HG03442 (cell line): ENCODE data around the gene TGOLN2.

Experiments used
- ATAC-seq: cut with Tn5 transposase; IDR thresholded peaks from one replicate; pipeline ENCODE4 v1.9.1; 2021; ENCODE audit warnings: mild to moderate bottlenecking, moderate library complexity; ENCODE audit not compliant: unreplicated experiment

Gene TGOLN2

GRCh38 chr2:85309699-85310321, 18.0 kb downstream of the TGOLN2 start:
- no peak for ATAC-seq

GRCh38 chr2:85308896-85309555, 18.8 kb downstream of the TGOLN2 start:
- ATAC-seq: no peak

DNA sequence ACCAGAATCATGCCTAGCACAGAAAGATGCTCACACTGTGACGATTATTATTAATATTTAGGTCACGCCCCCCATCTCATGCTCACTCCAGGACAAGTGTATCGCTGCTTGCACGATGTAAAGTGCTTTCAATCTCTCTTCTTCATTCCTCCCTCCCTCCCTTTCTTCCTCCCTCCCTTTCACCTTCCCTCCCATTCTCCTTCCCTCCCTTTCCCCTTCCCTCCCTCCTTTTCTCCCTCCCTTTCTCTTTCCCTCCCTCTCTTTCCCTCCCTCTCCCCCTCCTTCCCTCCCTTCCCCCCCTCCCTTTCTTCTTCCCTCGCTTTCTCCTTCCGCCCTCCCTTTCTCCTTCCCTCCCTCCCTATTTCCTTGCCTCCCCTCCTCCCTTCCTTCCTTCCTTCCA, 19.6 kb downstream of the TGOLN2 start:
- ATAC-seq: no peak

DNA sequence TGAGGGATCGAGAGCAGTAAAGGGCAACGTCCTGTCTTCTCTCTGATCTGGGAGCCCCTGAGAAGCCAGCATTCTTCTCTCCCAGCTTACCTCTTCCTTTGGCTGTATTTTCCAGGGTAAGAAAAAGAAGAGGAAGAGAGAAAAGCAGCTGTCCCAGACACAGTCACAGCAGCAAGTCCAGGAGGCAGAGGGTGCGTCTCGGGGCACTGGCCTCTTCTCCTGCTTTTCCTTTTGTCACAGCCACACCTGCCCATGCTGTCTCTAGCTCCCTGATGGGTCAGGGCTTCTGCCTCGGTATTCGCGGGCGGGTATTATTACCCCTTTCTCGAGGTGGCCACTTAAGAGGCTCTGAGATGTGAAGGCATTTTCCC, 20.3 kb downstream of the TGOLN2 start:
- no peak for ATAC-seq

- no peak for ATAC-seq
Observed at GRCh38 chr2:85303780-85304531, 23.8 kb downstream of the TGOLN2 start.

DNA sequence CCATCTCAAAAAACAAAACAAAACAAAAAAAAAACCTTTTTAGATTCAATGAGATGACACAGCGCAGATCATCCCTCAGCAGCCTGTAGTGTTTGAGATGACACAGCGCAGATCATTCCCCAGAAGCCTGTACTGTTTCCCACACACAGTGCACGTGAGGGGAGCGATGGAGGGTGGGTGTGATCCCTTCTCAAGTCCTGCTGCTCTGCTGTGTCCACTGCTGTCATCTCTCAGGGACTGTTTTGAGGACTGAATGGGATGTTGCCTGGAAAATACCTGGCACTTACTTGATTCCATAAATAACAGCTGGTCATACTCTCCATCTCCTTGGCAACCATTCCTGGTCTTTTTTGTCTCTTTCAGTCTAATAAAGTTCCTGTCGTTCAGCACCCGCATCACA, 25.7 kb downstream of the TGOLN2 start:
- ATAC-seq: no peak

- no peak for ATAC-seq
Observed at GRCh38 chr2:85291425-85292023, 36.3 kb downstream of the TGOLN2 start.

GRCh38 chr2:85288244-85288725, 39.5 kb downstream of the TGOLN2 start:
- no peak for ATAC-seq

DNA sequence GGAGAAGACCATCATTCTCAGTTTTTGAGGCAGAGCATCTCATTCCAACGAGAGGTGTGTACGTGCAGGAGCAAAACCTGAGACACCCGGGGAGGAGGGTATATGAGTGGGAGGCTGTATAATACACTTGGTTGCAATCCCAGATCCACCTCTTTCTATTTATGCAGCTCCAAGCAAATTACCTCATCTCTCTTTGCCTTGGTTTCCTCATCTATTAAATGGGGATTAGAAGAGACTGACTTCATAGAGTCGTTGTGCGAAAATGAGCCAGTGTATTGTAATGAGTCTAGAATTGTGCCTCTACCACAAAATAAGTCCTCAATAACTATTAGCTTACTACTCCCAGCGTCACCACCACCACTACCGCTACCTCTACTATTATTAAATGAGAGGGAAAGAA, 40.1 kb downstream of the TGOLN2 start:
- ATAC-seq: no peak

GRCh38 chr2:85286918-85287317, 40.9 kb downstream of the TGOLN2 start:
- no peak for ATAC-seq

- no peak for ATAC-seq
Observed at GRCh38 chr2:85283641-85284040, 44.1 kb downstream of the TGOLN2 start.

DNA sequence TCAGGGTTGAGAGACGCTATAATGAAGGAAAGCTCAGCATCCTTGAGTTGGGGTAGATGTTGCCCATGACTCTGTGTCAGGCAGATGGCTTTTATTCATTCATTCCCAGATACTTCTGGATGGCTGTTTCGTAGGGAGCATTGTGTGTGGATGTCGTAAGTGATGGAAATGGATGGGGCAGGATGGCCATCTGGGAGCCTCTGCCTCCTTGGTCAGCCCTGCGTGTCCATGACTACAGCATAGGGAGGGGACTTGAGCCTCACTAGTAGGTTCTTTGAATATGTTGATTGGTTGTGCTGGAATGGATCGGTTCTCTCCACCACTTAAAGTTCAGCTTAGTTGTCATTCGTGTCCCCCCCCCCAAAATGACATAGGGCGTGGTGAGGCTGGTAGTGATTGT, 44.9 kb downstream of the TGOLN2 start:
- no peak for ATAC-seq

- ATAC-seq: no peak
Observed at GRCh38 chr2:85281553-85281952, 46.2 kb downstream of the TGOLN2 start.

- no peak for ATAC-seq
Observed at GRCh38 chr2:85278361-85278760, 49.4 kb downstream of the TGOLN2 start.

GRCh38 chr2:85277416-85278158, 50.2 kb downstream of the TGOLN2 start:
- no peak for ATAC-seq

DNA sequence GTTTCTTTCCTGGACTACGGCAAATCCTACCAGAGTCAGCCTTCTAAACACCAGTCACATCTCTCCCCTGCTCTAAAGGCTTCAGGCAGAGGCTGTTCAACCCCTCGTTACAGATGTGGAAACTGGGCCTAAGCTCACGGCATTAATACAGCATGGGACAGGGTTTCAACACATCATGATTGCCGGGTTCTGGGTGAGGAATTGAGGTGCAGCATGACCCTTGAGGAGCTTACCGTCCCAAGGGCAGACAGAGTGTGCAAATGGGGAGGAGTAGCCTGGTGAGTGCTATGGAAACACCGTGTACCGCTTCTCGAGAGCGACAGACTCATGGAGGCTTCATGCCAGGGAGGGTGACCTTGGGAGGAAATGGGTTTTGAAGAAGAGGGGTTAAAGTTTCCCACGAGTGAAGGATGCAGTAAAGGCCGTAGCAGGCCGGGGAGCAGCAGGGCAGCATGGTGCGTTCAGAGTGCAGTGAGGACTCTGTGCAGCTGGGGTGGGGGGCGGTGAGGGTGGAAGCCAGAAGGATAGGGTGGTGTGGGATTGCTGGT, 51.1 kb downstream of the TGOLN2 start:
- no peak for ATAC-seq

DNA sequence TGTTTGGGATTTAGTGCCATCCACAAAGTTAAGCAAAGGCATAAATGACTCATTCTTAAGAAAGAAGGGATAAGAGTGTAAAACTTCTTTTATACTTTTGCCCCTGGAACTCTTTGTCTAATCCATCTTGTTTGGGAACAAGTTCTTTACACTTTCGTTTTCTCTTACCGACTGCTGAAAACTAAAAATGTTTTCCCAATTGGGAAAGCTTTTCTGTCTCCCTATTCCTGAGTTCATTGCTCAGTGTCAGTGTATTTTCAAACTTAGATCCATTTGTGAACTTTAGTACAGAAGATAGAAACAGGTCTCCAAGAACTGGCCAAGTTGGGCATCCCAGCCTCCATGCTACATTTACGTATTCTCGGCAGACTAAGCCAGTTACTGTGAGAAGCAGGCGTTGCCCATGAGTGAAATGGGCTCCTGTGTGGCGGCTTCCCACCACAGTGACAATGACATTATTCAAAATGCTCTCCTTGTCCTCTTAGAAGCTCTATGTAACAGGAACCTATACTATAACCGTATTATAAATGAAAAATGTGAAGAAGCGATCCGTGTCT, 51.7 kb downstream of the TGOLN2 start:
- no peak for ATAC-seq

DNA sequence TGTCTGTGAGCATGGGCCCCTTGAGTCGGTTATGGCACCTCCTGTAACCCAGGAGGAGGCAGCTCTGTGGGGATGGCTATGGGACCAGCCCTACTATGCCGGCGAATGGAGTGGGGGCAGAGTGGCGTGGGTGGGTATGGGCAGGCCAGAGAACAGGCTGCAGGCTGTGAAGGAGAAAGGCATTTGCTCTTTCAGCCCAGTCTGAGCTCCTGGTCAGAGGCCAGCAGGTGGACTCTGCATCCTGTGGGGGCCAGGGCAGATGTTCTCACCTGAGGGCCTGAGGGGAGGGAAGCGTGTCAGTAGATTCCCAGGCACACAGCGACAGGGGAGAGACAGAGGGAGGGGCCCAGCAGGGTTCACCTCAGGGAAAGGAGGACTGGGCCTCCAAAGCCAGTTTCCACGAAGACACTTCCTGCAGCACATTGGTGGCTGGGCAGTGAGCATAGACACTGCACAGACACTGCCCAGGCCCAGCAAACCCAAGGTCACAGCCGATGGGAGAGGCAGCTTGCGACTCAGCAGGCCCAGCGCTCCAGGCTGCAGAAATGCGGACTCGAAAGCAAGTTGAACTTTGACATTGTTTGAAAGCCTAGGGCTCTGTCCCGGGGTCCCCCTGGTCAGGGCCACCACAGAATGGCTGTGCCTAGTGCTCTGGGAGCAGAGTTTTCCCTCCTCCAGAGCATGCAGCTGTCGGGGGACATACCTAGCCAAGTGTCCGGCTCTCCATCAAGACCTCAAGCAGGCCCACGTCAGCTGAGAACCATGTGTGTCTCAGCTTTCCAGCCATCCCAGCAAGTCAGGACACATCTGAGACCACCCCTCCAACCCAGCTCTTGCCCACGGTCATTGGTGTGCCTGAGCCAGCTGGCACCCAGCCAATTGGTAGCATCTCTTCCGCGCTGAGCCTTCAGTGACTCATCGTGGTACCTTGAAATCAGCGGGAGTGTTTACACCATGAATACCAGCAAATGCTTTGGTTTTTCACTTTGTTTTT, 53.8 kb downstream of the TGOLN2 start:
- ATAC-seq: no peak

- ATAC-seq: no peak
Observed at GRCh38 chr2:85272357-85272756, 55.4 kb downstream of the TGOLN2 start.
